Hepatocyte (in vitro differentiated cells): Measurements from ENCODE around the gene UQCC2.

Experiments
- EZH2 ChIP-seq: fragments of 200-600 bp; sonication (generic); IDR thresholded peaks from 2 replicates; pipeline ENCODE4 v1.6.1; 2016; ENCODE audit warnings: antibody characterized with exemption, mild to moderate bottlenecking, borderline replicate concordance
- EZH2phosphoT487 ChIP-seq: fragments of 200-600 bp; sonication (generic); IDR thresholded peaks from one replicate; pipeline ENCODE4 v1.6.1; 2018; ENCODE audit warnings: antibody characterized with exemption, mild to moderate bottlenecking, low read depth, moderate library complexity; ENCODE audit not compliant: unreplicated experiment, severe bottlenecking
- TF ChIP-seq, protein P1 (sequence below): fragments of 200-600 bp; sonication (generic); IDR thresholded peaks from 2 replicates; pipeline ENCODE4 v1.5.1; 2016; ENCODE audit warnings: antibody characterized with exemption, mild to moderate bottlenecking; ENCODE audit not compliant: poor library complexity

GRCh38 chr6:33684428-33684896 lies 27.0 kb downstream of the UQCC2 start:
- TF ChIP-seq, protein P1, sequence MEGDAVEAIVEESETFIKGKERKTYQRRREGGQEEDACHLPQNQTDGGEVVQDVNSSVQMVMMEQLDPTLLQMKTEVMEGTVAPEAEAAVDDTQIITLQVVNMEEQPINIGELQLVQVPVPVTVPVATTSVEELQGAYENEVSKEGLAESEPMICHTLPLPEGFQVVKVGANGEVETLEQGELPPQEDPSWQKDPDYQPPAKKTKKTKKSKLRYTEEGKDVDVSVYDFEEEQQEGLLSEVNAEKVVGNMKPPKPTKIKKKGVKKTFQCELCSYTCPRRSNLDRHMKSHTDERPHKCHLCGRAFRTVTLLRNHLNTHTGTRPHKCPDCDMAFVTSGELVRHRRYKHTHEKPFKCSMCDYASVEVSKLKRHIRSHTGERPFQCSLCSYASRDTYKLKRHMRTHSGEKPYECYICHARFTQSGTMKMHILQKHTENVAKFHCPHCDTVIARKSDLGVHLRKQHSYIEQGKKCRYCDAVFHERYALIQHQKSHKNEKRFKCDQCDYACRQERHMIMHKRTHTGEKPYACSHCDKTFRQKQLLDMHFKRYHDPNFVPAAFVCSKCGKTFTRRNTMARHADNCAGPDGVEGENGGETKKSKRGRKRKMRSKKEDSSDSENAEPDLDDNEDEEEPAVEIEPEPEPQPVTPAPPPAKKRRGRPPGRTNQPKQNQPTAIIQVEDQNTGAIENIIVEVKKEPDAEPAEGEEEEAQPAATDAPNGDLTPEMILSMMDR = no peak
- TF ChIP-seq EZH2 (no peak), EZH2phosphoT487 (no peak)
